ENCODE measurements around the gene CFAP299.

Gene CFAP299

GRCh38 chr4:80540349-80540748, 204.8 kb downstream of the CFAP299 start:
- H3K27ac ChIP-seq (ENCODE audit: low read depth, low read length, severe bottlenecking), result no peak overlapping the region
- H3K4me1 ChIP-seq (ENCODE audit: control insufficient read depth, insufficient read depth, low read length, poor library complexity, severe bottlenecking), result no peaks in the 10 kb centered on the region
- H3K36me3 ChIP-seq (ENCODE audit: control insufficient read depth, insufficient read depth, low read length), result no peaks in the 10 kb centered on the region
- no peak overlapping the region for H3K4me3 ChIP-seq (ENCODE audit: extremely low read depth, insufficient read depth, low read length, poor library complexity, severe bottlenecking)
- H3K9me3 ChIP-seq (ENCODE audit: control insufficient read depth, low read length), result no peaks in the 10 kb centered on the region
- WGBS, 2 experiments (ENCODE audit: insufficient coverage in 2 of 2), result no CpG with 5 or more reads among the region's 1 CpG

- Histone ChIP-seq H3K36me3 (ENCODE audit: control insufficient read depth, insufficient read depth, low read length) (no peaks in the 10 kb centered on the region), H3K27ac (ENCODE audit: low read depth, low read length, severe bottlenecking) (no peak overlapping the region), H3K4me3 (ENCODE audit: extremely low read depth, insufficient read depth, low read length, poor library complexity, severe bottlenecking) (no peak overlapping the region), H3K4me1 (ENCODE audit: control insufficient read depth, insufficient read depth, low read length, poor library complexity, severe bottlenecking) (no peaks in the 10 kb centered on the region), H3K9me3 (ENCODE audit: control insufficient read depth, low read length) (no peaks in the 10 kb centered on the region)
- no CpG with 5 or more reads among the region's 5 CpGs for WGBS, 2 experiments (ENCODE audit: insufficient coverage in 2 of 2)
Measured at GRCh38 chr4:80540785-80541469, 205.4 kb downstream of the CFAP299 start.

- Histone ChIP-seq H3K9me3 (ENCODE audit: control insufficient read depth, low read length) (no peaks in the 10 kb centered on the region), H3K27ac (ENCODE audit: low read depth, low read length, severe bottlenecking) (no peak overlapping the region), H3K4me1 (ENCODE audit: control insufficient read depth, insufficient read depth, low read length, poor library complexity, severe bottlenecking) (no peaks in the 10 kb centered on the region), H3K4me3 (ENCODE audit: extremely low read depth, insufficient read depth, low read length, poor library complexity, severe bottlenecking) (no peak overlapping the region), H3K36me3 (ENCODE audit: control insufficient read depth, insufficient read depth, low read length) (no peaks in the 10 kb centered on the region)
- 83 to 100% methylated on average over 2 of the region's 2 CpGs for WGBS, 2 experiments (ENCODE audit: insufficient coverage in 2 of 2)
Measured at GRCh38 chr4:80542747-80543146, 207.2 kb downstream of the CFAP299 start.

GRCh38 chr4:80560337-80560736, 224.8 kb downstream of the CFAP299 start:
- H3K36me3 ChIP-seq (ENCODE audit: control insufficient read depth, insufficient read depth, low read length), result no peaks in the 10 kb centered on the region
- no peaks in the 10 kb centered on the region for H3K9me3 ChIP-seq (ENCODE audit: control insufficient read depth, low read length)
- H3K4me3 ChIP-seq (ENCODE audit: extremely low read depth, insufficient read depth, low read length, poor library complexity, severe bottlenecking), result no peak overlapping the region
- no peak overlapping the region for H3K27ac ChIP-seq (ENCODE audit: low read depth, low read length, severe bottlenecking)
- no peaks in the 10 kb centered on the region for H3K4me1 ChIP-seq (ENCODE audit: control insufficient read depth, insufficient read depth, low read length, poor library complexity, severe bottlenecking)
- 90 to 91% methylated on average over 2 to 3 of the region's 3 CpGs for WGBS, 2 experiments (ENCODE audit: insufficient coverage in 2 of 2)

GRCh38 chr4:80566203-80566872, 230.8 kb downstream of the CFAP299 start:
- H3K9me3 ChIP-seq (ENCODE audit: control insufficient read depth, low read length), result no peaks in the 10 kb centered on the region
- H3K4me3 ChIP-seq (ENCODE audit: extremely low read depth, insufficient read depth, low read length, poor library complexity, severe bottlenecking), result no peak overlapping the region
- no peak overlapping the region for H3K27ac ChIP-seq (ENCODE audit: low read depth, low read length, severe bottlenecking)
- no peaks in the 10 kb centered on the region for H3K36me3 ChIP-seq (ENCODE audit: control insufficient read depth, insufficient read depth, low read length)
- WGBS, 2 experiments (ENCODE audit: insufficient coverage in 2 of 2), result 79 to 100% methylated on average over 2 of the region's 5 CpGs
- H3K4me1 ChIP-seq (ENCODE audit: control insufficient read depth, insufficient read depth, low read length, poor library complexity, severe bottlenecking), result no peaks in the 10 kb centered on the region

GRCh38 chr4:80568891-80569290, 233.4 kb downstream of the CFAP299 start:
- Histone ChIP-seq H3K4me1 (ENCODE audit: control insufficient read depth, insufficient read depth, low read length, poor library complexity, severe bottlenecking) (no peaks in the 10 kb centered on the region), H3K4me3 (ENCODE audit: extremely low read depth, insufficient read depth, low read length, poor library complexity, severe bottlenecking) (no peak overlapping the region), H3K9me3 (ENCODE audit: control insufficient read depth, low read length) (no peaks in the 10 kb centered on the region), H3K27ac (ENCODE audit: low read depth, low read length, severe bottlenecking) (no peak overlapping the region), H3K36me3 (ENCODE audit: control insufficient read depth, insufficient read depth, low read length) (no peaks in the 10 kb centered on the region)
- WGBS, 2 experiments (ENCODE audit: insufficient coverage in 2 of 2), result 83% methylated on average over 1 of the region's 1 CpG; no CpG with 5 or more reads in 1 of the 2 experiments

- Histone ChIP-seq H3K4me1 (ENCODE audit: control insufficient read depth, insufficient read depth, low read length, poor library complexity, severe bottlenecking) (no peaks in the 10 kb centered on the region), H3K36me3 (ENCODE audit: control insufficient read depth, insufficient read depth, low read length) (no peaks in the 10 kb centered on the region), H3K4me3 (ENCODE audit: extremely low read depth, insufficient read depth, low read length, poor library complexity, severe bottlenecking) (no peak overlapping the region), H3K9me3 (ENCODE audit: control insufficient read depth, low read length) (no peaks in the 10 kb centered on the region), H3K27ac (ENCODE audit: low read depth, low read length, severe bottlenecking) (no peak overlapping the region)
- 80% methylated on average over 1 of the region's 1 CpG; no CpG with 5 or more reads in 1 of the 2 experiments for WGBS, 2 experiments (ENCODE audit: insufficient coverage in 2 of 2)
Measured at GRCh38 chr4:80576796-80577195, 241.3 kb downstream of the CFAP299 start.

- Histone ChIP-seq H3K4me3 (ENCODE audit: extremely low read depth, insufficient read depth, low read length, poor library complexity, severe bottlenecking) (no peak overlapping the region), H3K27ac (ENCODE audit: low read depth, low read length, severe bottlenecking) (no peak overlapping the region)
- WGBS, 2 experiments (ENCODE audit: insufficient coverage in 2 of 2), result no CpG with 5 or more reads among the region's 1 CpG
Measured at GRCh38 chr4:80578001-80578400, 242.5 kb downstream of the CFAP299 start.

GRCh38 chr4:80585542-80585941, 250.0 kb downstream of the CFAP299 start:
- H3K9me3 ChIP-seq (ENCODE audit: control insufficient read depth, low read length), result no peaks in the 10 kb centered on the region

More at GRCh38 chr4:80578001-80578400, 242.5 kb downstream of the CFAP299 start:
- H3K36me3 ChIP-seq (ENCODE audit: control insufficient read depth, insufficient read depth, low read length), result no peaks in the 10 kb centered on the region
- H3K4me1 ChIP-seq (ENCODE audit: control insufficient read depth, insufficient read depth, low read length, poor library complexity, severe bottlenecking), result no peaks in the 10 kb centered on the region
- no peaks in the 10 kb centered on the region for H3K9me3 ChIP-seq (ENCODE audit: control insufficient read depth, low read length)

GRCh38 chr4:80586716-80587115, 251.2 kb downstream of the CFAP299 start:
- WGBS, 2 experiments (ENCODE audit: insufficient coverage in 2 of 2), result no CpG with 5 or more reads among the region's 2 CpGs
- no peak overlapping the region for H3K27ac ChIP-seq (ENCODE audit: low read depth, low read length, severe bottlenecking)
- no peaks in the 10 kb centered on the region for H3K9me3 ChIP-seq (ENCODE audit: control insufficient read depth, low read length)
- no peaks in the 10 kb centered on the region for H3K4me1 ChIP-seq (ENCODE audit: control insufficient read depth, insufficient read depth, low read length, poor library complexity, severe bottlenecking)
- H3K36me3 ChIP-seq (ENCODE audit: control insufficient read depth, insufficient read depth, low read length), result no peaks in the 10 kb centered on the region
- no peak overlapping the region for H3K4me3 ChIP-seq (ENCODE audit: extremely low read depth, insufficient read depth, low read length, poor library complexity, severe bottlenecking)

More at GRCh38 chr4:80585542-80585941, 250.0 kb downstream of the CFAP299 start:
- Histone ChIP-seq H3K4me3 (ENCODE audit: extremely low read depth, insufficient read depth, low read length, poor library complexity, severe bottlenecking) (no peak overlapping the region), H3K4me1 (ENCODE audit: control insufficient read depth, insufficient read depth, low read length, poor library complexity, severe bottlenecking) (no peaks in the 10 kb centered on the region), H3K36me3 (ENCODE audit: control insufficient read depth, insufficient read depth, low read length) (no peaks in the 10 kb centered on the region), H3K27ac (ENCODE audit: low read depth, low read length, severe bottlenecking) (no peak overlapping the region)

- Histone ChIP-seq H3K9me3 (ENCODE audit: control insufficient read depth, low read length) (no peaks in the 10 kb centered on the region), H3K4me3 (ENCODE audit: extremely low read depth, insufficient read depth, low read length, poor library complexity, severe bottlenecking) (no peak overlapping the region), H3K27ac (ENCODE audit: low read depth, low read length, severe bottlenecking) (no peak overlapping the region), H3K36me3 (ENCODE audit: control insufficient read depth, insufficient read depth, low read length) (no peaks in the 10 kb centered on the region), H3K4me1 (ENCODE audit: control insufficient read depth, insufficient read depth, low read length, poor library complexity, severe bottlenecking) (no peaks in the 10 kb centered on the region)
- 70 to 92% methylated on average over 1 of the region's 2 CpGs for WGBS, 2 experiments (ENCODE audit: insufficient coverage in 2 of 2)
Measured at GRCh38 chr4:80587871-80588385, 252.4 kb downstream of the CFAP299 start.
